GM18951 (cell line): ENCODE measurements around the gene TGFB1.
A peak's percentile ranks its signal among the peaks of the same experiment; 100 is the strongest.
"Not testable (repeated sequence)": the region's sequence is repeated elsewhere in the genome, so short reads cannot be mapped to it uniquely, and the experiment has no call there.

ENCODE experiments used
- POLR2A ChIP-seq: IDR thresholded peaks from 4 replicates; pipeline ENCODE4 v1.6.1; 2011; ENCODE audit warnings: mild to moderate bottlenecking; ENCODE audit not compliant: insufficient read length, insufficient read depth; ENCODE audit errors: extremely low read depth
- in situ Hi-C: fragments of 300-500 bp; cut with MboI; formaldehyde crosslinking; loops from one replicate; pipeline ENCODE4 v1.12.0; 2022; ENCODE audit warnings: low sequenced_read_pairs, mixed read lengths, inconsistent platforms; ENCODE audit not compliant: unreplicated experiment

The TGFB1 gene

DNA sequence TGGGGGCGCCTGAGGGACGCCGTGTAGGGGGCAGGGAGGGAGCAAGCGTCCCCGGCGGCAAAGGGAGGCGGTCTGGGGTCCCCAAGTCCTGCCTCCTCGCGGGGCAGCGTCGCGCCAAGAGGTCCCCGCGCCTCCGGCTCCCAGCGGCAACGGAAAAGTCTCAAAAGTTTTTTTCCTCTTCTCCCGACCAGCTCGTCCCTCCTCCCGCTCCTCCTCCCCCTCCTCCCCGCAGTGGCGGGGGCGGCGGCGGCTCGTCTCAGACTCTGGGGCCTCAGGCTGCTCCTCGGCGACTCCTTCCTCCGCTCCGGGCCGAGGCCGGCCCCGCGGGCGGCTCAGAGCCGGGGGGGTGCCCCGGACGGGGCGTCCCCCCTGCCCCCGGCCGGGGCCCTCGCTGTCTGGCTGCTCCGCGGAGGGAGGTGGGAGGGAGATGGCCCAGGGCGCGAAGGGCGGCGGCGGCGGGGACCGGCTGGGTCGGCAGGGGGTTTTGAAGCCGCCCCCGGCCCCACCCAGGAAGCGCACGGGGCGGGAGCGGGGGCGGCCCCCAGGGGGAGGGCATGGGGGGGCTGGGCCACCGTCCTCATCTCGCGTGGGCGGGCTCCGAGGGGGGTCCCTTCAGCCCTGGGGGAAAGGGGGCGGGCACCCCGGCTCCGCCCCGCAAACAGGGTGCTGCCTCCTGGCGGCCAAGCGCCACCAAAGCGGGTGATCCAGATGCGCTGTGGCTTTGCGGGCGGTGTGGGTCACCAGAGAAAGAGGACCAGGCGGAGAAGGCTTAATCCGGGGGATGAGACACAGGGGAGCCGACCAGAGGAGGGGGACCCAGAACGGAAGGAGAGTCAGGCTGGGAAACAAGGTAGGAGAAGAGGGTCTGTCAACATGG lies at the start of gene TGFB1:
Gene TGFB1 (minus strand): TSS at position 457 of the 877 bp plus-strand sequence. CDS start 878 bp downstream, outside the sequence.
- TF ChIP-seq POLR2A: peak; percentile 98
- in situ Hi-C loops: no loop called here

DNA sequence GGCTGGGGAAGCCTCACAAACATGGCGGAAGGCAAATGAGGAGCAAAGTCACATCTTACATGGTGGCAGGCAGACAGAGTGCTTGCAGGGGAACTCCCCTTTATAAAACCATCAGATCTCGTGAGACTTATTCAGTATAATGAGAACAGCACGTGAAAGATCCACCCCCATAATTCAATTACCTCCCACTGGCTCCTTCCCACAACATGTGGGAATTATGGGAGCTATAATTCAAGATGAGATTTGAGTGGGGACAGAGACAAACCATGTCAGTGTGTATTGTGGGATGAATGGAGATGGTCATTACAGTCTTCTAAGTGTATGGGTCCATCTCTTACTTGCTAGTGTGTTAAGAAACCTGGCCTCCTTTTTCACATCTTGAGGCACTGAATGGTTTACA lies 48.3 kb upstream of the TGFB1 start:
- TF ChIP-seq POLR2A: no peak
- in situ Hi-C loops: no loop called here

- in situ Hi-C loops: no loop called here
- no peak for TF ChIP-seq POLR2A
Observed at GRCh38 chr19:41401483-41401882, 47.8 kb upstream of the TGFB1 start.

- in situ Hi-C loops: no loop called here
- TF ChIP-seq POLR2A: no peak
Observed at GRCh38 chr19:41399525-41399924, 45.8 kb upstream of the TGFB1 start.

DNA sequence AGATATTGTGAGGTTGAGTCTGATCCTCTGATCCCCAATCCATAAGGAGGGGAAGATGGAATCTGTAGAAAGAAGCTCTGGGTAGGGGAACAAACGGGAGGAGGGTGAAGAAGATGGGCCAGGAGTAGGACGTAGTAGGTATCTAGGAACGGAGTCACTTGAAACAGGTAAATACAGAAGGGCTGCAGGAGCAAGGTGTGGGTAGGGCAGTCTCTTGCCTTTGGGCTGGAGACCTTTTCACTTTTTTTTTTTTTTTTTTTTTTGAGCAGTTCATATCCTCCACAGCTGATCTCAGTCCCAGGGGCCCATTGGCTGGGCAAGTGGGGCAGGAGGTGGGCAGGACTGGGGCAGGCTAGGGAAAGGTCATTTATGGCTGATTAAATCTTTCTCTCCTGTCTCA lies 45.4 kb upstream of the TGFB1 start:
- in situ Hi-C loops: no loop called here
- no peak for TF ChIP-seq POLR2A

- no peak for TF ChIP-seq POLR2A
- in situ Hi-C loops: no loop called here
Observed at GRCh38 chr19:41398598-41398997, 44.9 kb upstream of the TGFB1 start.

GRCh38 chr19:41398050-41398418 lies 44.3 kb upstream of the TGFB1 start:
- TF ChIP-seq POLR2A: no peak
- in situ Hi-C loops: no loop called here

GRCh38 chr19:41397086-41398049 lies 43.6 kb upstream of the TGFB1 start, which contains the start of the genes BCKDHA and EXOSC5:
Gene BCKDHA, plus strand, starts transcription at chr19:41397818. Its CDS starts 10 bp downstream, at chr19:41397828.
Gene EXOSC5, minus strand, starts transcription at chr19:41397359. Its CDS starts 31 bp downstream, at chr19:41397328.
- in situ Hi-C loops: no loop called here
- TF ChIP-seq POLR2A: peak; percentile 60

DNA sequence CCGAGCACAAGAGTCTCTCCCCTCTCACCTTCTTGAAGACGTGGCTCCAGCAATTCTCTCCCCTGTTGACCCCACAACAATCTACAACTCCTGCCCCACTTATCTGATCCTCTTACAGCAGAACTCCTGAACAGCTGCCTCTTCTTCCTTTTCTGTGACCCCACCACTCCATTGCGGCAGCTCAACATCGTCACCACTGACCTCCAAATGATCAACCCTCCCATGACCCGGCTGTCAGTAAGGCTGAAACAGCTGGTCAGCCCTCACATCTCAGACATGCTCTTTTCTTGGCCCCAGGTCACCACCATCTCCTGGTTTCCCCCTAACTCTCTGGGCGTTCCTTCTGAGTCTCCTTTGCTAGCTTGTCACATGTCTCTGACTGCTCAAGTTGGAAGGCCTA lies 41.6 kb upstream of the TGFB1 start:
- no peak for TF ChIP-seq POLR2A
- in situ Hi-C loops: no loop called here

GRCh38 chr19:41392775-41393174 lies 39.1 kb upstream of the TGFB1 start:
- TF ChIP-seq POLR2A: no peak
- in situ Hi-C loops: no loop called here

DNA sequence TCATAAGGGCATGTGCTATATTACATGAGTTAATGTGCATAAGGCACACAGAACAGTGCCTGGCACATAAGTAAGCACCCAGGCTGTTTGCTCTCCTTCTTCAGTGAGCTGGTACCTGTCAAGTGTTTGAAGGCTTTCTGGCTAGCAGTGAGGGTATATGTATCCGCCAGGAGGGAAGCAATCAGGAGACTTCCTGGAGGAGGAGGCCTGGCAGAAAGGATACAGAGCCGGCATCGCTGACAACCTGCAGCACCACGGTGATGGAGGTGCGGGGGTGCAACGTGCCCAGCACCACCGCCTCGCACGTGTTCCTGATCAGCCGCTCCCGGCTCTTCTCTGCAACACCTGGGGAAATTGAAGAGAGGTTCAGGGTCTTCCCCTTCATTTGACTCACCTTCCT lies 37.9 kb upstream of the TGFB1 start:
- no peak for TF ChIP-seq POLR2A
- in situ Hi-C loops: no loop called here

DNA sequence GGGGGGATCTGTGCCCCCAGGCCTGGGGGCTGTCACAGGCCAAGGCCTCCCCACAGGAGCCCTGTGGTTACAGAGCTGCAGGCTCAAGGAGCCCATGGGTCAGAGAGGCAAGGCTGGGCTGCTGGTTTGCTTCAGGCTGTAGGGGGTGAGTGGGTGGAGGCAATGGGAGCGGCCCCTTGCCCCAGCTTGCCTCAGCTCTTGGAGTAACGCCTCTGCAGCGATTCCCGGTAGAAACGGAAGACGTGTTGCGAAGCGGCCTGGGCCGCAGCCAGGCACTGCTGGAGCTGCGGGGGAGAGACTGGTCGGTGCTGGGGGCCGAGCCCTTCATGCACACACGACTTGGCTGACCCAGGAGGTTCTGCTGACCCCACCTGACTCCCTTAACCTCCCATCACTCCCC lies 32.7 kb upstream of the TGFB1 start:
- no peak for TF ChIP-seq POLR2A
- in situ Hi-C loops: no loop called here

DNA sequence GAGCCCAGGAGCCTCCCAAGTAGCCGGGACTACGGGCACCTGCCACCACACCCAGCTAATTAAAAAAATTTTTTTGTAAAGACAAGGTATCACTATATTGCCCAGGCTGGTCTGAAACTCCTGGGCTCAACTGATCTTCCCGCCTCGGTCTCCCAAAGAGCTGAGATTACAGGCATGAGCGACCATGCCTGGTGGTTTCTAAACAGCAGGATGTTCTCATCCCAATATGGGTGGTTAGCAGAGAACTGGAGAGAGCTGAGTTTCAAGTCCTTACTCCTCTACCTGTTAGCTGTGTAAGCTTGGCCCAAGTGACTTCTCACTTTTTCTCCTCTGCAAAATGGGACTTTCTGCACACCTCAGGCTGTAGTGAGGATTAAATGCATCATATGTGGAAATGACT lies 30.6 kb upstream of the TGFB1 start:
- in situ Hi-C loops: no loop called here
- no peak for TF ChIP-seq POLR2A

GRCh38 chr19:41381536-41381935 lies 27.8 kb upstream of the TGFB1 start:
- in situ Hi-C loops: not testable (repeated sequence)
